Fibroblast of mammary gland (primary cell): ENCODE data around the gene AP1G1.
A peak's percentile ranks its signal among the peaks of the same experiment; 100 is the strongest.

ENCODE experiments used
- DNase-seq: peaks from one replicate; pipeline ENCODE4 v3.0.0-alpha.2; 2010; ENCODE audit warnings: low read depth
- H3K4me3 ChIP-seq: 2 replicates; pipeline ENCODE4 v1.5.1; 2011; ENCODE audit warnings: low read depth, mild to moderate bottlenecking, low read length, moderate library complexity; ENCODE audit not compliant: control insufficient read depth
- TF ChIP-seq, protein P1 (sequence below): conservative IDR thresholded peaks from 2 replicates; pipeline ENCODE4 v1.5.1; 2011; ENCODE audit warnings: low read depth, low read length, inconsistent platforms; ENCODE audit not compliant: control insufficient read depth, insufficient read depth

Gene AP1G1

GRCh38 chr16:71724320-71724751, 84.3 kb downstream of the AP1G1 start, which contains the start of gene PHLPP2:
Gene PHLPP2 (minus strand): TSS chr16:71724701. CDS start chr16:71714795, 9,906 bp downstream.
- peak; percentile 5 for DNase-seq
- TF ChIP-seq, protein P1, sequence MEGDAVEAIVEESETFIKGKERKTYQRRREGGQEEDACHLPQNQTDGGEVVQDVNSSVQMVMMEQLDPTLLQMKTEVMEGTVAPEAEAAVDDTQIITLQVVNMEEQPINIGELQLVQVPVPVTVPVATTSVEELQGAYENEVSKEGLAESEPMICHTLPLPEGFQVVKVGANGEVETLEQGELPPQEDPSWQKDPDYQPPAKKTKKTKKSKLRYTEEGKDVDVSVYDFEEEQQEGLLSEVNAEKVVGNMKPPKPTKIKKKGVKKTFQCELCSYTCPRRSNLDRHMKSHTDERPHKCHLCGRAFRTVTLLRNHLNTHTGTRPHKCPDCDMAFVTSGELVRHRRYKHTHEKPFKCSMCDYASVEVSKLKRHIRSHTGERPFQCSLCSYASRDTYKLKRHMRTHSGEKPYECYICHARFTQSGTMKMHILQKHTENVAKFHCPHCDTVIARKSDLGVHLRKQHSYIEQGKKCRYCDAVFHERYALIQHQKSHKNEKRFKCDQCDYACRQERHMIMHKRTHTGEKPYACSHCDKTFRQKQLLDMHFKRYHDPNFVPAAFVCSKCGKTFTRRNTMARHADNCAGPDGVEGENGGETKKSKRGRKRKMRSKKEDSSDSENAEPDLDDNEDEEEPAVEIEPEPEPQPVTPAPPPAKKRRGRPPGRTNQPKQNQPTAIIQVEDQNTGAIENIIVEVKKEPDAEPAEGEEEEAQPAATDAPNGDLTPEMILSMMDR: no peak
- H3K4me3 ChIP-seq: peak within 1 kb of the TSS; percentile 48

DNA sequence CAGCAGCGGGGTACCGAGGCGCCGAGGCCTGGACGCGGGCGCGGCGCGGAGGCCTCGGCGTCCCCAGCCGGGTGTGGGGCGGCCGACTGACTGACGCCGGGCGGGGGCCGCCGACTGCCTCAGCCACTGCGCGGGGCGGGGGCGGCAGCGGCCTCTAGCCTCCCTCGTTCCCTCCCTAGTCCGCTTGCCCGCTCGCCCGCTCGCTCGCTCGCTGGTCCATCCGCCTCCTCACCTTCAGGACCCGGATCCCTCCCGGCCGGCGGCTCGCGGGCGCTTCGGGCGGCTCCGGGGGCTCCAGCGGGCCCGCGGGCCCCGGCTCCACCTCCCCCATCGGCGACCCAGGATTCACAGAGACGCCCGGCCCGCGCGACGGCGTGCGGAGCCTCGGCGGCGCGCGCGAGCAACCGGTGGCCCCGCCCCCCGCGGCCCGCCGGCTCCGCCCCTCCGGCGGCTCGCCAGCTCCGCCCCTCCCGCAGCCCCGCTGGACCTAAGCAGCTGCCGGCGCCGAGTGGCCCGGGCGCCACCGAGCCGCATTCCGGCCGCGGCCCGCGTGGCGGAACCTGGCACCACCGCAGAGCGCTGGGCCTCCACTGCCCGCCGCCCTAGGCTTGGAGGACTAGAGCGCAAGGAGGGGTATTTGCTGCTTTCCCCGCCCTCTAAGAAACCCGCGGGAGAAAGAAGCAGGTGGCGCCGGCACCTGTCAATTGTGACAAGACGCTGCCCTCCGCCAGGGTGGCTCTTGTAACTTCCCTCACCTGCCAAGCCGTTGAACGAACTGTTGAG, 84.9 kb downstream of the AP1G1 start:
- peak; percentile 41 for DNase-seq
- peak overlapping the region; percentile 48 for H3K4me3 ChIP-seq
- TF ChIP-seq, protein P1: no peak

GRCh38 chr16:71722801-71723536, 85.7 kb downstream of the AP1G1 start:
- DNase-seq: peak; percentile 51
- H3K4me3 ChIP-seq: peak overlapping the region; percentile 73
- TF ChIP-seq, protein P1: no peak

DNA sequence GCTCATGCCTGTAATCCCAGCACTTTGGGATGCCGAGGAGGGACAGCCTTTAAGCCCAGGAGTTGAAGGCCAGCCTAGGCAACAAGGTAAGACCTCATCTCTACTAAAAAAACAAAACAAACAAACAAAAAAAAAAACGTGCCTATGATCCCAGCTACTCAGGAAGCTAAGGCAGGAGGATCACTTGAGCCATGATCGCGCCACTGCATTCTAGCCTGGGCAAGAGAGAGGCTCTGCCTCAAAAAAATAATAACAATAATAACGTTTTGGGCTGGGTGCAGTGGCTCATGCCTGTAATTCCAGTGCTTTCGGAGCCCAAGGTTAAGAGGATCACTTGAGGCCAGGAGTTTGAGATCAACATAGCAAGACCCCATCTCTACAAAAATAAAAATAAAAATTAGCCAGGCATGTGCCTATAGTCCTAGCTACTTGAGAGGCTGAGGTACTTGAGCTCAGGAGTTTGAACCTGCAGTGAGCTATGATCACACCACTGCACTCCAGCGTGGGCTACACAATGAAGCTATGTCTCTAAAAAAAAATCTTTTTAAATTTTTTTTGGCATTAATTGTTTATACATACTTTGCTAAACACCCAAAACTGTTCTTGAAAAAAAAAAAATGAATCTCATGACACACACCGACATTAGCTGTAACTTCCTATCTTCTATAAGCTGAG, 87.4 kb downstream of the AP1G1 start:
- TF ChIP-seq, protein P1: no peak

GRCh38 chr16:71712501-71712900, 96.1 kb downstream of the AP1G1 start:
- no peak for DNase-seq
- no peak overlapping the region for H3K4me3 ChIP-seq
- TF ChIP-seq, protein P1: no peak

More for the DNA sequence above, 87.4 kb downstream of the AP1G1 start:
- DNase-seq: no peak
- no peak overlapping the region for H3K4me3 ChIP-seq

DNA sequence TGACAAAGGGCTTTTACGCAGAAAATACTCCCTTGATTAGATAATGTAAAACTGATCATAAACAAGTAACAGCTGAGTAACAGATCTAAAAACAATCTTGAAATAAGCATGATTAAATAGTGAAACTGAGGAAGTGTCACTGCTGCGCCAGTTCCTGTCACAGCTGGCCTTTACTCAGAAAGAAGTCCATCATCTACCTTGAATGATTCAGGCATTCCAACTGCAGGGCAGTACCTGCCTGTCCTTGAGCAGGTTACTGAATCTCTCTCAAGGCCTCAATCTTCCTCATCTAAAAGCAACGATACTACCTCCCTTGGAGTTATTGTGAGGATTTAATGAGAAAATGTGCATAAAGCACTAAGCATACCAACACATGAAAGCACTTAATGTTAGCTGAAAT, 96.8 kb downstream of the AP1G1 start:
- DNase-seq: no peak
- TF ChIP-seq, protein P1: no peak
- no peak overlapping the region for H3K4me3 ChIP-seq
